HG02970 (cell line): ENCODE data around the gene C5orf63.
"Not testable (repeated sequence)": the region's sequence is repeated elsewhere in the genome, so short reads cannot be mapped to it uniquely, and the experiment has no call there.

Experiments
- ATAC-seq: cut with Tn5 transposase; IDR thresholded peaks from one replicate; pipeline ENCODE4 v1.9.1; 2021; ENCODE audit warnings: mild to moderate bottlenecking, moderate library complexity, moderate number of reproducible peaks; ENCODE audit not compliant: unreplicated experiment, low FRiP score

Gene C5orf63

GRCh38 chr5:127076315-127077129 lies 3.2 kb upstream of the C5orf63 start:
- ATAC-seq: no peak

GRCh38 chr5:127074466-127074865 lies 1.2 kb upstream of the C5orf63 start:
- no peak for ATAC-seq

- no peak for ATAC-seq
Observed at GRCh38 chr5:127070243-127070642, 3.1 kb downstream of the C5orf63 start.

DNA sequence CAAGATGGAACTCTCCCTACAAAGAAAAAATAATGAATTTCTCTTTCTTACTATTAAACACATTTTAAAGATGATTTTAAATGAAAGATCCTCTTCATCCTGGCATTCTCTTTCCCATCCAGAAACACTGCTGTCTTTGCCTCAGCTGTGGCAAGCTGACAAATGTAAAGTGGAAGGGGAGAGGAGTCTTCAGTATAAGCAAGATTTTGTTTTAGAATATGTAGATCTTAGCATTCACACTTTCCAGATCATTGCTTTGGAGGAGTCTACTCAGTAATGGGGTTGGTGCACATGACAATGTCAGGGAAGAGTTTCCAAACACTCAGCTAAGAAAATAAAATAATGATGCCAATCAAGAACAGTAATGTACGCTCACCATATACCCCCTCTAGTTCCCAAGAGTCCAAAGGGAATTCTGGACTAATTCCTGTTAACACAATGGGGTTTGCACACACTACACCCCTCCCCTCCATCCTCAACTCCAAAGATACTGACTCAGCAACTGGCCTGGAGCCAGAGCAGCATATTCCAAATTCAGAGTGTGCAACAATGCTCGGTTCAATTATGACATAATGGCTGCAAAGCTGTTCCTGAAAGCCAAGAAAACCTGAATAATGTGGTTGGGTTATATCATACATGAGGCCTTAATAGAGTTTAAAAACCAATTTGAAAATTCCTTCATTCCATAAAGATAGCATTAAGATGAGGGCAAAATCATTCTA lies 4.6 kb downstream of the C5orf63 start:
- no peak for ATAC-seq

- ATAC-seq: no peak
Observed at GRCh38 chr5:127066721-127067120, 6.6 kb downstream of the C5orf63 start.

DNA sequence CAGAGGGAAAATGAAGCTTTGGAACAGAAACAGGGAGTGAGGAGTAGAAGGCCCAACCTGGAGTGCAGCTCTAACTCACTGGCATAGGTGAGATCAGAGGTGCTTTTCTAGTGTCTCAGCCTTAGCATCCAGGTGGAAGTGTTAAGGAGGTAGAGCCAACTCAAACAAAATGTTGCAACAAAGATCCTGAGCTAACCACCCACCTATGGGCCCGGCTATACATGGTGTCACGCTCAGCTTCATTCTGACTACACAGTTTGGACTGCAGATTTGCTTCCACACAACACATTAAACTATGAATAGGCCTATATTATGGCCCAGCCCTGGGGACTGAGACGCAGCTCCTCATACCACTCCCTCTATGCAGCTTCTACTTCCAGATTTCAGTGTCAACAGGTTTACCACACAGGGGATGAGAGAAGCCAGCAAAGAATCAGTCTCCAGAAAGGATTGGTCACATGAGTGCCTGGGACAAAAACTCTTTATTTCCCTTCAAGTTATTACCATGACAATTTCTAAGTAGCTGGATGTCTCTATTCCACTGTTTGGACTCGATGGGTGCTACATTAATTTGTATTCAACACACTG lies 9.0 kb downstream of the C5orf63 start:
- no peak for ATAC-seq

- ATAC-seq: no peak
Observed at GRCh38 chr5:127063257-127063913, 9.9 kb downstream of the C5orf63 start.

- ATAC-seq: no peak
Observed at GRCh38 chr5:127061956-127062355, 11.3 kb downstream of the C5orf63 start.

DNA sequence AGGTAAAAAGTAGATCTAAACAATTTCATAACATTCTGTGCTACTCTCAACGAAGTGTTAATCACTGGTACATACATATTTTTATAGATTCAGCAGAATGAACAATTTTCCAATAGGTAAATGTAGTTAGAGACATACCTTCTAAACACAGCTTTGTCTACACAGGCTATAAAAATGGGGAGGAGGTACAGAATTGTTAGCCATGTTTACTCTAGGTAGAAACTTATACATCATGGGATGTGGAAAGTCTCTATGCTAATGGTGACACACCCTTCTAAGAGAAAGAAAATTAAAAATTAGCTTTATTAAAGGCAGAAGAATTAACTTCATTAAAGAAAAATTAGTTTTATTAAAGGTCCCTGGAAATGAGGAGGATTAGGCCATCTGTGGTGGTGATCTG lies 11.8 kb downstream of the C5orf63 start:
- no peak for ATAC-seq

- no peak for ATAC-seq
Observed at GRCh38 chr5:127060470-127060985, 12.8 kb downstream of the C5orf63 start.

DNA sequence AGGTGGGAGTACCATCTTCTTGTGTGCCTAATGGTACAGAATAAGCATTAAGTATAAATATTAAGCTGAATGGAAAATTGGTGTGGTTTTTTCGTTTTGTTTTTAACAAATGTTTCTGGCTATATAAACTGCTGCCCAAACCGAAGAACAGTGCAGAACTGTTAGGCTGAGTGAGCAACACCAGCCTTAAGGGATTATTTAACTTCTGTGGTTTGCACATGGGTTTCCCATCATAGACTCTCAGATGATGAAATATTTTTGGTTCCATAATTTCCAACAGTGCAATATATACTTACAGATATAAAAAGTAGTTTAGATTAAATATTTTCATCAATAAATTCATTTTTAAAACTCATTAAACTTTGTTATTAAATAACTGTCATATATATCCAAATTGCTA lies 16.4 kb downstream of the C5orf63 start:
- ATAC-seq: no peak

GRCh38 chr5:127055880-127056653 lies 17.2 kb downstream of the C5orf63 start:
- ATAC-seq: no peak

- not testable (repeated sequence) for ATAC-seq
Observed at GRCh38 chr5:127053551-127053950, 19.8 kb downstream of the C5orf63 start.

GRCh38 chr5:127053049-127053448 lies 20.3 kb downstream of the C5orf63 start:
- ATAC-seq: no peak

GRCh38 chr5:127051591-127051990 lies 21.7 kb downstream of the C5orf63 start:
- ATAC-seq: no peak

DNA sequence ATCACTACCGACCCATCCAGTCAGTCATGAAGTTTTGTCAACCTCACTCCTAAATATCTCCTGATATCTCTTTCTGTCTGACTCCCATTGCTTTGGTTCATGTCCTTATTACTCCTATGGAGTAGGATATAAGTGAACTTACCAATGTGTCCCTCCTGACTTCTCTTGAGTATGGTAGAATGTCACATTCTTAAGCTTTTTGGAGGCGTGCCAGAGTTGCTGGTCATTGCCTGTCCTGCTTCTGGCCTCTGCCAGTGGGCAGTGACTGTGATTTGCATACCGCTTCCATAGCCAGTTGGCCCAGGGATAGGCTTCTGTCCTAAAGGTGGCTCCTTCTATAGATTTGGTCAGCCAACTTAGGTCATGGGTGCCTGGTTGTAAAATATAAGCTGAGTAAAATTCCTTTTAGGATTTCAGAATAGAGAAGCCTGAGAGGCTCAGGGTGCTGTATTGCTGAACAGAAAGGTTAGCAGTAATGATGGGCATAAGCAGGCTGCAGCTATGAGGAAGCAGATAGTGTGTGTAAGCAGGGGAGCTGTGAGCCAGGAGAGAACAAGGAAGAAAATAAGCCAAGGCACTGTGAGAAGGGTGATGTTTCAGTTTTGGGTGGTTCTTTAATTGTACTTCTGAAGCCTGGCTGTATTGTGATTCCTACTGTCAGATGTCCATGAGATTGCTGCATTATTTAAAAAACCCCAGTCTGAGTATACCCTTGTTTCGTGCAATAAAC lies 26.8 kb downstream of the C5orf63 start:
- ATAC-seq: no peak

GRCh38 chr5:127042593-127042992 lies 30.7 kb downstream of the C5orf63 start:
- ATAC-seq: no peak

- no peak for ATAC-seq
Observed at GRCh38 chr5:127041571-127041970, 31.7 kb downstream of the C5orf63 start.

DNA sequence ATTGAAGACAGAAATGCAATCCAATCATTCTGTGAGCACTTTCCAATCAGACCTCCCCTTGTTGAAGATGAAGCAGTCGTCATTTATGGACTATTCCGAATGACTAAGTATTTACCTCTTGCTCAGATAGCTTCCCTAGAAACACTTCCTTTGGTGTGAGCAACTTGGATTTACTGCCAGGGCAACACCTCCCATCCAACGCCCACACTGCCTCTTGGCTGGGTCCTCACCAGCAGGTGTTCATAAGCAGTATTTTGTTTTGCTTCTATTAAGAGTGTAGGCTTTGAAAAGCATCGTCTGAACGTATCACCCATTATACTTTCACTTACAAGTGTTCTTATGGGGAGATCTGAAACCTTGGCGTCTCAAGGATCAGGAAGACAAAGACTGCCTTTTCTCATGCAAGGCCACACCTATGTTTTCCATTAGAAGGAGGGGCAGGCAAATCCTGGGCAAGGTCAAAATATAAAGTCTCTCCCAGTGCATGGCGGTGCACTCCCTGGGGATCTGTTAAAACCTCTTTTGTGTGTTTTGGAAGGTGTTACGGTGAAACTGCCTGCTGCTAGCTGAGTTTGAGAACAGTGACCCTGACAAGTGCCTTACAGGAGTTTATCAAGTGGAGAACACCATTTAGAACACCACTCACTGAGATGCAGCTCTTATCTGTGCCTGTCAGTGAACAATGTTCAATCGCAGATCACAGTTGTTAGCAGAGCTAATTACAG lies 32.3 kb downstream of the C5orf63 start:
- ATAC-seq: no peak
